Peyer's patch (tissue), 4 donors: ENCODE results near the gene ADRB2.

ENCODE experiments used
- CTCF ChIP-seq, 6 experiments: fragments of 450-650 bp in 4 of 6; fragments of 200-600 bp in 2 of 6; sonication (generic) in 1 of 6; IDR thresholded peaks; one replicate each; pipeline ENCODE4 v1.5.1; 2017 to 2019; ENCODE audit warnings: antibody characterized with exemption in 6 of 6, mild to moderate bottlenecking in 3 of 6, moderate library complexity in 1 of 6
- POLR2A ChIP-seq, 2 donors: fragments of 450-650 bp; IDR thresholded peaks; one replicate each; pipeline ENCODE4 v1.5.1; 2017; ENCODE audit warnings: antibody characterized with exemption in 2 of 2, mild to moderate bottlenecking in 2 of 2, moderate library complexity in 2 of 2

GRCh38 chr5:148776780-148777179 is 49.6 kb upstream of the ADRB2 start:
- TF ChIP-seq CTCF (IDR thresholded peaks at IDR 0.05) (no peak), POLR2A (IDR thresholded peaks at IDR 0.05) (no peak)
